ENCODE data around the gene BEND3.
"Not testable (repeated sequence)": the region's sequence is repeated elsewhere in the genome, so short reads cannot be mapped to it uniquely, and the experiment has no call there.

GRCh38 chr6:107136324-107136723 is 21.0 kb upstream of the BEND3 start:
- TF ChIP-seq ELK1 (IDR thresholded peaks at IDR 0.05; ENCODE audit: low read depth, low read length); EHMT2 (IDR thresholded peaks at IDR 0.05; ENCODE audit: low read depth); MAFK (IDR thresholded peaks at IDR 0.05; ENCODE audit: partially characterized antibody): not testable (repeated sequence)
